HG03460 (cell line): ENCODE data around the gene ZKSCAN1.
A peak's percentile ranks its signal among the peaks of the same experiment; 100 is the strongest.

Source experiments
- ATAC-seq: cut with Tn5 transposase; IDR thresholded peaks from one replicate; pipeline ENCODE4 v1.9.1; 2021; ENCODE audit not compliant: unreplicated experiment

ZKSCAN1 gene

GRCh38 chr7:100079024-100079560, 63.7 kb downstream of the ZKSCAN1 start:
- no peak for ATAC-seq

DNA sequence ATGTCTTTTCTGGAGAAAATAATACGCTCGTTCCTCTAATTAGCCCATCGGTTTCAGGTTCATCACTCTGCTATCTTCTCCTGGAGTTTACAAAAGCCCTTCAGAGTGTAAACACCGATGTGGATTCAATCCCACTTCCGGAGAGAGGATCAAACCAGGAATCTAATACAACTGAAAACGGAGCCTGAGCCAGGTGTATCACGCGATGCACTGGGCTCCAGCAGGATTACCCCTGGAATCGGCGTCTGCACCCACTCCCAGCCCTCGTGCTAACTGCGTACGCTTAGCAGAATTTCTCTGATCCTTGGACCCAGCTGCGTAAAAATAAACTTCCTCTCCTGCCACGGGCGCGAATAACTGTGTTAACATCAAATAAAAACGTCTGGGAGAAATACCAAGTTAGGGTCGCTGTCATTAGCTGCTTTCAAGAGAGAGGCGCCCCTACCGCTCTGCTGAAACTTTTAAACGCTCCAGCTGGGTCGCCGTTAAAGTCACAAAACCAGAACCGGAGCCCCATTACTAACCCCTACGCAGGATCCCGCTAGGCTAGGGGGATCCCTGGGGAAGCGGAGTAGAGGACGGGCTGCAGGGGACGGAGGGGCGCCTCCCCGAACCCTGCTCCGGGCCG, 65.6 kb downstream of the ZKSCAN1 start:
- no peak for ATAC-seq

- ATAC-seq, result peak; percentile 88
Observed at GRCh38 chr7:100081535-100082102, 66.2 kb downstream of the ZKSCAN1 start, which contains the start of gene ZNF3. ZNF3 (minus strand) TSS chr7:100081723; CDS start chr7:100077357, 4,366 bp downstream.

- ATAC-seq, result no peak
Observed at GRCh38 chr7:100082978-100083377, 67.6 kb downstream of the ZKSCAN1 start.

GRCh38 chr7:100085515-100085914, 70.1 kb downstream of the ZKSCAN1 start:
- ATAC-seq, result no peak

DNA sequence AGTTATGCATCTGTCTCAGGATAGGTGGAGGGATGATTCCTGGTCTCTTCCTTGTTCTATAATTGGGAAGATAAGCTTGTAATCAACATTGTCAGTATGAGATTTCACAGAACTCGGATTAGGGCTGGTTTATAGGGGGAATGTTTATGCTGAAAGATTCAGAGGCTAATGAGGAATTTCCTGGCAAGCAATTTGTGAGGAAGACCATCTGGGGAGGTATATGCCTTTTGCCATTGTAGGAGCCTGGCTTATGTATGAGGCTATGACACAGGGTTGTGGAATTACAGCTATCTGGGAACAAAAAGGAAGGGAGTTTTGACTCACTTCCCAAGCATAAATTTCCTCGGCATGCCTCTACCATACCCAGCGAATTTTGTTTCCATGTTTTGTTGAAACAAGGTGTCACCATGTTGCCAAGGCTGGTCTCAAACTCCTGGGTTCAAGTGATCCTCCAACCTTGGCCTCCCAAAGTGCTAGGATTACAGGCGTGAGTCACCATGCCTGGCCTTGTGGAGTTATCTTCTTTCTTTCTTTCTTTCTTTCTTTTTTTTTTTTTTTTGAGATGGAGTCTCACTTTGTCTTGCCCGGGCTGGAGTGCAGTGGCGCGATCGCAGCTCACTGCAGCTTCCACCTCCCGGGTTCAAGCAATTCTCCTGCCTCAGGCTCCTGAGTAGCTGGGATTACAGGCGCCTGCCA, 71.8 kb downstream of the ZKSCAN1 start:
- ATAC-seq, result no peak

- no peak for ATAC-seq
Observed at GRCh38 chr7:100088095-100088620, 72.8 kb downstream of the ZKSCAN1 start.

GRCh38 chr7:100088621-100089457, 73.4 kb downstream of the ZKSCAN1 start, which contains the start of gene COPS6:
COPS6 (plus strand) TSS chr7:100088969; CDS start chr7:100088991, 22 bp downstream.
- no peak for ATAC-seq

GRCh38 chr7:100089458-100090196, 74.2 kb downstream of the ZKSCAN1 start:
- no peak for ATAC-seq

DNA sequence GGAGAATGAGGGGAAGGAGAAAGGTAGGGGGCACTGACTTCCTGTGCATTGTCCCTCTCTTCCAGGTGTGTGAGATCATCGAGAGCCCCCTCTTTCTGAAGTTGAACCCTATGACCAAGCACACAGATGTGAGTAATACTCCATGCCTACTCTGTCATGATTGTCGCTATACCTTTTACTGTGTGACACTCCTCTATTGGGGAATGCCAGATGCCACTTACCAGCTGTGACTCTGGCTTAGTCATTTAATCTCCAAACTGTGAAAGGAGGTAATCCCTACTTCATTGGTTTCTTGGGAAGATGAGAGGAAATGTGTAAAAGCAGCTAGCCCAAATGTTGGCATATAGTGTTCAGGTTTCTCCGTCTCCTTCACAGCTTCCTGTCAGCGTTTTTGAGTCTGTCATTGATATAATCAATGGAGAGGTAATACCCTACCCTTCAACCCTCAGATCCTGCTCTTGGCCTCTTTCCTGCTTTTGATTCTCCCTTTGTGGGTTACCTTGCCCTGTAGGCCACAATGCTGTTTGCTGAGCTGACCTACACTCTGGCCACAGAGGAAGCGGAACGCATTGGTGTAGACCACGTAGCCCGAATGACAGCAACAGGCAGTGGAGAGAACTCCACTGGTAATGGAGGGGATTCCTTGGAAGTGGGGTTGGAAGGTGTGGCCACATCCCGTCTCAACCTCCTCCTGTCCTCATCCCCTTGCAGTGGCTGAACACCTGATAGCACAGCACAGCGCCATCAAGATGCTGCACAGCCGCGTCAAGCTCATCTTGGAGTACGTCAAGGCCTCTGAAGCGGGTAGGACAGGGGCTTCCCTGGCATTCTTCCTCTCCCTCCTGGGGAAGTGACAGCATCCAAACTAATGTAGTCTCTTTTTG, 75.4 kb downstream of the ZKSCAN1 start:
- ATAC-seq, result no peak
